IPS-NIHi11 (cell line): ENCODE measurements around the gene HOXD9.
A peak's percentile ranks its signal among the peaks of the same experiment; 100 is the strongest.

Experiments
- DNase-seq: peaks from one replicate; pipeline ENCODE4 v3.0.0; 2012; ENCODE audit warnings: mixed read lengths, low spot score

Gene HOXD9

GRCh38 chr2:176110415-176111308 is 11.9 kb upstream of the HOXD9 start:
- no peak for DNase-seq

- peak; percentile 70 for DNase-seq
Observed at GRCh38 chr2:176111309-176111663, 11.2 kb upstream of the HOXD9 start.

GRCh38 chr2:176111846-176112374 is 10.6 kb upstream of the HOXD9 start:
- no peak for DNase-seq

DNA sequence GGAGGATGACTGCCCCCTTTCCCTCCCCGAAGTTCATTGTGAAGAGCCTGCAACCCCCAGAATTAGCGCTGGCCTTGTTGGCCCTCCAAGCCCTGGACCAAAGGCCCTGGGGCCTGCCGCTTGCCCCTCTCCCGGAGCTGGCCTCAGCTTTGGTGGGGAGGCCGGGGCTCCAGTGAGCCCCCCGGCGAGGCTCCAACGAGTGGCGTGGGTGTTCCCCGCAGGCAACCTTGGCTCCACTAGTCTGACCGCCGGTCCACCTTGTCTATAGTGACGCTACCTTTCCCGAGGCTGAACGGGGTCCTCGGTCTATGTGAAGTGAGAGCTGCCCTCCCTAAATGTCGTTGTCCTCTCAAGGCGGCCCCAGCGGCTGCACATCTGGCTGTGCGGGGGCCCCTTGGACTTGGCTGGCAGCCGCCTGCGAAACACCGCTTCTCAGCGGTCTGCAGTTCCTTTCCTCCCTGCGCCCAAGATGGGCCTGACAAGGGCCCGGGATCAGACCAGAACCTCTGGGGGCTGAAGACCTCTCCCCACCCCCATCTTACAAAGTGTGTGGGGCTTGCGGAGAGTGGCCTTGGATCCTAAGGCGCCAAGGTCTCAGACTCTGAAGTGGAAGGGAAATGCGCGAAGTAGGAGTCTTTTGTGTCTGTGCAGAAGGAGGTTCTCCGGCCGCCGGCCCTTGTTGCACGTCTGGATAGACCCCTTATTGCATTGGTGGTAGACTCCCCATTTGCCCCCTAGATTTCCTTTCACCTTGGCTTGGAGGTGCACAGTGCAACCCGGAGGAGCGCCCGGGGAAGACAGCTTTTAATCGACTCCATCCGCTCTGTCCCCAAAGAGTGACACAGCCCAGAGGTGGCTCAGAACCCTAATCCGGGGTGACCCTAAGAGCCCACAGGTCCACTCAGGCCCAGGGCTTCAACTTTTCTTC is 9.9 kb upstream of the HOXD9 start:
- DNase-seq, result no peak

DNA sequence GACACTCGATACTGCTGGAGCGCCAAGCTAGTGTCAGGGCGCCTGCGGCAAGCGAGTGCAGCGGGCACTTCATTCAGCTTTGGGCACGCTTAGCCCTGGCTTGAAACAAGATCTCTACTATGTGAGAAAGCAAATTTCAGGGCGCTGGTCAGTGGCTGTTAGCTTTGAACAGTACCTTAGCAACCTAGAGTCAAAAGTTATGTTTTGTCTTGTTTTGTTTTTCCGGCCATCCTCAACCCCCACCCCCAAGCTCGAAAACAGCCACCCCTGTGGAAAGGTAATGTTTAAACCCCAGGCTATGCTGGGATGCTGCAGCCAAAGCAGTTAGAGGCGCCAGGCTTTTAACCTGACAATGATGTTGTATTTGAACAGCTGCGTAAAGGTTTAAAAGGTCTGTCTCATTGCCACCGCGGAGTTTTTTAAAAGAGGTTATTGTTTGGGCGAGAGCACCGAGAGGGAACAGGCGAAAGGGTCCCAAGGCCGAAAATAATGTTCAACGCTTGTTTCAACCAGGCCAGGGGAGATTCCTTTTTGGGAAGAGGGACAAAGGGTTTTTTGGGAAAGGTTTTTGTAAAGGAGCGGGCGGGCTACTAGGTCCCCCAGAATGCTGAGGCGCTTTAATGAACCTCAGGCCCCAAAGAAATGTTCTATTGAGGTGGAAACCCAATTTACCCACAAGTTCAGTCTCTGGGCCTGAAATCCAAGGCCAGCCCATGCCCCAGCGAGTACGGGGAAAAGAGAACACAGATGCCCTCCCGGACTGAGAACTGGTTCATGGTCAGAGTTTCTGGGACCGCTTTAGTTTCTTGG is 8.2 kb upstream of the HOXD9 start:
- no peak for DNase-seq

DNA sequence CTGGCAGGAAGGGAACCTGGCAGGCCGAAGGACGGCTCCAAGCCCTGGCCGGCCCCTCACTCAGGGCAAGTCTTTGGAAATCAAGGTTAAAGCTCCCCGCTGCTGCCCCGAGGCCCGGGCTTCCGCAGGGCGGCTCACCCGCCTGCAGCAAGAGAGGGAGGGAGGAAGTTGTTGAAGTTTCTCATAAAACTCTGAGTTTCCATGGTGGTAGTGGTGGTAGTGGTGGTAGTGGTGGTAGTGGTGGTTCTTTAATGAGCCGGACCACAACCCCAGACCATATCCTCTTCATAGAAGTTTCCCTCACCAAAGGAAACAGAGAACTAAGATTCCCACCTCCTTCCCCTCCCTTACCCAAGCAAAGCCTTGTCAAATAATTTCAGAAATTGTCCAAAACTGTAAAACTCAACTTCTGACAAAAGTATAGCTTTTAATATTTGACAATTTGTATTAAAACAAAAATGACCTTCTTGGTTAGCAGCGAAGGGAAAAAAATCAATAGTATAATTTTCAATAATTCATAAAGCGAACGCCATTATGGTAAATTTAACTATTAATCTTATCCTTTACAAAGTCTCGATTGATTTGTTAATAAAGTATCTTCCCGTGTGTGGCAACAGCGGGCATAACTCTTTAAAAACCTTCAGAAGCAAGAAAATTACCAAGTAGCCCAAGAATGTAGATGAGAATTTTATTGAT is 7.4 kb upstream of the HOXD9 start:
- DNase-seq, result no peak

DNA sequence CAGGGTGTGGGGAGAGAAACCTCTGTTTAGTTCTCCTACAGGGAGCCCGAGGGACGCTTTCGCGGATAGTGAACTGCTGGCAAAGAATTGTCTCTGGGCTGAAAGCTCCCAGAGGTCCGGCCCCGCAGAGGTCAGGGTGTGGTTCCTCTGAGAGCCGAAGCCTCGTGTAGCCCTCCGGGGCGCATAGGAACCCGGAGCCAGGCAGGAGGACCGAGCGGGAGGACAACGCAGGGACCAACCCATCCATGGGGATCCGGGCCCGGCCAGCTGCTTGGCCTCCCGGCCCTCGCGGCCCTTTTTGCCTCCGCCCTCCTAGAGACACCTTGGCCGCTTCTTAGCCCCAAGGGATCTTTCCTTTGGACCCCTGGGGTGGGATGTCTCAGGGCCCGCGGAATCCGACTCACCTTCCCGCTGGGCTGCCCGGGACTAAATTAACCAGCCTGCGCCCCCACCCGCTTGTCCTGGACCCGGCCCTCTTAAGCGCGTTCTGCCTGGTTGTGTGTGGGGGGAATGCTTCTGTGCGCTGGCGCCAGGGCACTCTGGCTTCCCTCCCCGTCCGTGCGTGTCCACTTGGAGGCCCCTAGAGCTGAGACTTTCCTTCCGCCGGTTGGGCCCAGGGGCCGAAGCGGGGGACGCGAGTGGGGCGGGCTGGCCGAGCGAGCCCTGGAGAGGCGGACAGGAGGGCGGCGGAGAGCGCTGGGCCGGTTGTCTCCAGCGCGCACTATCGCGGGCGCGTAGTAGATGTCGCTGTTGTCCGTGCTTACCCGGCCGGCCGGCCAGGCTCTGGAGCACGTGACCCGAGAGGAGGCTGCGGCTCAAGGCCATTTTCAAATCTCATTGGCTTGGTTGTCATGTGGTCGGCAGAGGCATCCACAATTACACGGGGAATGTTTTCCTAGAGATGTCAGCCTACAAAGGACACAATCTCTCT is 6.4 kb upstream of the HOXD9 start, which contains the start of gene HOXD10:
Gene HOXD10, plus strand, starts transcription at position 896 of the 931 bp plus-strand sequence. CDS start 56 bp downstream, outside the sequence.
- DNase-seq, result peak; percentile 79

DNA sequence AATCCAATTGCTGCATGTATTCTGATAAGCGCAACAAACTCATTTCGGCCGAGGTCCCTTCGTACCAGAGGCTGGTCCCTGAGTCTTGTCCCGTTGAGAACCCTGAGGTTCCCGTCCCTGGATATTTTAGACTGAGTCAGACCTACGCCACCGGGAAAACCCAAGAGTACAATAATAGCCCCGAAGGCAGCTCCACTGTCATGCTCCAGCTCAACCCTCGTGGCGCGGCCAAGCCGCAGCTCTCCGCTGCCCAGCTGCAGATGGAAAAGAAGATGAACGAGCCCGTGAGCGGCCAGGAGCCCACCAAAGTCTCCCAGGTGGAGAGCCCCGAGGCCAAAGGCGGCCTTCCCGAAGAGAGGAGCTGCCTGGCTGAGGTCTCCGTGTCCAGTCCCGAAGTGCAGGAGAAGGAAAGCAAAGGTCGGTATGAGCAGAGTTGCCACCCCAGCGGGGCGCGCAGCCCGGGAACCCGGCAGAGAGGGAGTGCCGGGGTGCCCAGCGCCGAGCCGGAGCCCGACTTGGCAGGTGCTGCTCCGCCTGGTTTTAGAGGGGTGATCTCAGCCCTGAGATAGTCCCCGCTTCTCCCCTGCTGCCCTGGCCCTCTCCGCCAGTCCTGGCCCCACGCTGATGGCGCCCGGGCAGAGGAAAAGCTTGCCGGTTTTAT is 5.2 kb upstream of the HOXD9 start:
- no peak for DNase-seq

GRCh38 chr2:176117823-176118371 is 4.6 kb upstream of the HOXD9 start:
- DNase-seq, result no peak

- DNase-seq, result no peak
Observed at GRCh38 chr2:176118601-176119339, 3.7 kb upstream of the HOXD9 start.

GRCh38 chr2:176120364-176121189 is 1.9 kb upstream of the HOXD9 start:
- DNase-seq, result no peak

DNA sequence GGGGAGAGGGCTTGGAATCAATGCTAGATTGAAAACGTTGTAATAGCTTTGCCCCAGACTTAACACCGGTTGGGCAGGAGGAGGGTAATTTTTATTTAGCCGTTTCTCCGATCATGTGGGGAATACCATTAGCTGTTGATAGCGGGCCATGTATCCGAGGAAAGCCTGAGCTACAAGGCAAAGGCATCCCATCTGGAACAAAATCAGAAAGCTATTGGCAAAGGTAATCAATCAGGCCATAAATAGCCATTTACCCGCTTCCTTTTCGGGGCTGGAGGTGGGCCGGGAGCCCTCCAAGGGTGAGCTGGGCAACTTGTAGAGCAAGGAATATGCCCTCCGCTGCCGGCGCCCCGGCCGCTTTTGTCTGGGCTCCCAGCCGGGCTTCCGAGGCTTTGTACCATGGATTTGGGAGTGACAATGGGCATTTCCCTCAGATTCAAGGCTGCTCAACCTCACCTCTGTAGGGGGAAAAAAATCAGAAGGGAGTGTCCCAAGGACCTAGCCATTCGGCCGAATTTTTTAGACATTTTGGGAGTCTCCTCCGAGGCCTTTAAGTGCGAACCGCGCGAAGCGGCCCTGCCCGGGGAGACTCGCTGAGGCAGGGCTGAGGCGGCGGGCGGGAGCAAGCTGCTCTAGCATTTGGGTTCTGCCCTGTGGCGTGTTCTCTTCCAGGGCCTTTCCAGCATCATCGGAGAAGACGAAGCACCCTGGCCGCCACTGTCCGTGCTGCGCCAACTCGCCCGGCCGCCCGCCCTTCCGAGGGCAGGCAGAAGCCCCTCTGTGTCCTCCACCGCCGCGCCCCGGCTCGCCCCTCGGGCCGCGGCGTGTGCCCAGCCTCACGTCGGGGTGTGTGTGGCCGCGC is 1.1 kb upstream of the HOXD9 start:
- DNase-seq, result no peak

GRCh38 chr2:176122052-176122682 is 352 bp upstream of the HOXD9 start:
- DNase-seq, result no peak

- DNase-seq, result no peak
Observed at GRCh38 chr2:176123411-176124109, 1.0 kb downstream of the HOXD9 start.
